ENCODE measurements around the gene TRPM3.

The TRPM3 gene

GRCh38 chr9:70617033-70617828 is 504.2 kb downstream of the TRPM3 start:
- H3K4me3 Mint-ChIP-seq: no peak overlapping the region
- no peak overlapping the region for H3K27ac Mint-ChIP-seq
- DNase-seq (ENCODE audit: low spot score in 2 of 2) (peak in 1 of 2 donors; percentile 38), ATAC-seq (no peak)
- no peaks in the 10 kb centered on the region for H3K4me1 Mint-ChIP-seq
- H3K36me3 Mint-ChIP-seq: no peaks in the 10 kb centered on the region
- H3K9me3 Mint-ChIP-seq: no peaks in the 10 kb centered on the region

GRCh38 chr9:70616228-70616990 is 505.0 kb downstream of the TRPM3 start:
- Mint-ChIP-seq H3K27ac (no peak overlapping the region), H3K4me3 (no peak overlapping the region), H3K9me3 (no peaks in the 10 kb centered on the region), H3K4me1 (no peaks in the 10 kb centered on the region), H3K36me3 (no peaks in the 10 kb centered on the region)
- no peak for ATAC-seq
- DNase-seq (ENCODE audit: low spot score in 2 of 2): no peak

GRCh38 chr9:70615464-70616138 is 505.8 kb downstream of the TRPM3 start:
- DNase-seq (ENCODE audit: low spot score in 2 of 2) (no peak), ATAC-seq (no peak)
- Mint-ChIP-seq H3K27ac (no peak overlapping the region), H3K36me3 (no peaks in the 10 kb centered on the region), H3K4me1 (no peaks in the 10 kb centered on the region), H3K4me3 (no peak overlapping the region), H3K9me3 (no peaks in the 10 kb centered on the region)

- Mint-ChIP-seq H3K9me3 (no peaks in the 10 kb centered on the region), H3K27ac (no peak overlapping the region), H3K36me3 (no peaks in the 10 kb centered on the region), H3K4me1 (no peaks in the 10 kb centered on the region), H3K4me3 (no peak overlapping the region)
- no peak for ATAC-seq
- no peak for DNase-seq (ENCODE audit: low spot score in 2 of 2)
Measured at GRCh38 chr9:70614786-70615463, 506.5 kb downstream of the TRPM3 start.

- DNase-seq (ENCODE audit: low spot score in 2 of 2): no peak
- Mint-ChIP-seq H3K4me1 (no peaks in the 10 kb centered on the region), H3K4me3 (no peak overlapping the region), H3K9me3 (no peaks in the 10 kb centered on the region), H3K36me3 (no peaks in the 10 kb centered on the region), H3K27ac (no peak overlapping the region)
- no peak for ATAC-seq
Measured at GRCh38 chr9:70613024-70613768, 508.2 kb downstream of the TRPM3 start.

- Mint-ChIP-seq H3K4me1 (no peaks in the 10 kb centered on the region), H3K27ac (no peak overlapping the region), H3K4me3 (no peak overlapping the region), H3K9me3 (no peaks in the 10 kb centered on the region), H3K36me3 (no peaks in the 10 kb centered on the region)
- ATAC-seq: no peak
- DNase-seq (ENCODE audit: low spot score in 2 of 2): no peak
Measured at GRCh38 chr9:70610287-70610644, 511.2 kb downstream of the TRPM3 start.

- H3K9me3 Mint-ChIP-seq: no peaks in the 10 kb centered on the region
- H3K36me3 Mint-ChIP-seq: no peaks in the 10 kb centered on the region
- DNase-seq (ENCODE audit: low spot score in 2 of 2): no peak
- H3K4me3 Mint-ChIP-seq: no peak overlapping the region
- peak; percentile 51 for ATAC-seq
- H3K4me1 Mint-ChIP-seq: no peaks in the 10 kb centered on the region
- H3K27ac Mint-ChIP-seq: no peak overlapping the region
Measured at GRCh38 chr9:70609542-70610286, 511.7 kb downstream of the TRPM3 start.

GRCh38 chr9:70609011-70609410 is 512.4 kb downstream of the TRPM3 start:
- no peak for DNase-seq (ENCODE audit: low spot score in 2 of 2)
- no peaks in the 10 kb centered on the region for H3K36me3 Mint-ChIP-seq
- H3K27ac Mint-ChIP-seq: no peak overlapping the region
- H3K4me1 Mint-ChIP-seq: no peaks in the 10 kb centered on the region
- H3K4me3 Mint-ChIP-seq: no peak overlapping the region
- no peak for ATAC-seq
- no peaks in the 10 kb centered on the region for H3K9me3 Mint-ChIP-seq

- no peak overlapping the region for H3K4me3 Mint-ChIP-seq
- no peaks in the 10 kb centered on the region for H3K9me3 Mint-ChIP-seq
- no peak for ATAC-seq
Measured at GRCh38 chr9:70607926-70608325, 513.5 kb downstream of the TRPM3 start.

GRCh38 chr9:70607329-70607728 is 514.1 kb downstream of the TRPM3 start:
- no peak overlapping the region for H3K4me3 Mint-ChIP-seq
- no peaks in the 10 kb centered on the region for H3K4me1 Mint-ChIP-seq
- H3K36me3 Mint-ChIP-seq: no peaks in the 10 kb centered on the region
- no peaks in the 10 kb centered on the region for H3K9me3 Mint-ChIP-seq
- DNase-seq (ENCODE audit: low spot score in 2 of 2) (no peak), ATAC-seq (no peak)
- H3K27ac Mint-ChIP-seq: no peak overlapping the region

More at GRCh38 chr9:70607926-70608325, 513.5 kb downstream of the TRPM3 start:
- Mint-ChIP-seq H3K4me1 (no peaks in the 10 kb centered on the region), H3K36me3 (no peaks in the 10 kb centered on the region), H3K27ac (no peak overlapping the region)
- no peak for DNase-seq (ENCODE audit: low spot score in 2 of 2)

GRCh38 chr9:70603020-70603411 is 518.4 kb downstream of the TRPM3 start:
- Mint-ChIP-seq H3K4me3 (no peak overlapping the region), H3K36me3 (no peaks in the 10 kb centered on the region), H3K4me1 (no peaks in the 10 kb centered on the region), H3K27ac (no peak overlapping the region), H3K9me3 (no peaks in the 10 kb centered on the region)
- ATAC-seq (no peak), DNase-seq (ENCODE audit: low spot score in 2 of 2) (no peak)

GRCh38 chr9:70602321-70603019 is 519.0 kb downstream of the TRPM3 start:
- DNase-seq (ENCODE audit: low spot score in 2 of 2): peak; percentile 10 to 58

GRCh38 chr9:70601000-70601951 is 520.1 kb downstream of the TRPM3 start:
- H3K4me1 Mint-ChIP-seq: no peaks in the 10 kb centered on the region
- H3K36me3 Mint-ChIP-seq: no peaks in the 10 kb centered on the region
- H3K27ac Mint-ChIP-seq: no peak overlapping the region
- no peak for ATAC-seq
- DNase-seq (ENCODE audit: low spot score in 2 of 2): no peak
- no peaks in the 10 kb centered on the region for H3K9me3 Mint-ChIP-seq
- H3K4me3 Mint-ChIP-seq: no peak overlapping the region

More at GRCh38 chr9:70602321-70603019, 519.0 kb downstream of the TRPM3 start:
- H3K27ac Mint-ChIP-seq: no peak overlapping the region
- peak; percentile 68 for ATAC-seq
- H3K4me1 Mint-ChIP-seq: no peaks in the 10 kb centered on the region
- no peaks in the 10 kb centered on the region for H3K9me3 Mint-ChIP-seq
- no peak overlapping the region for H3K4me3 Mint-ChIP-seq
- no peaks in the 10 kb centered on the region for H3K36me3 Mint-ChIP-seq
